Activated naive CD8-positive, alpha-beta T cell treated with anti-CD3 and anti-CD28 coated beads, Interleukin-2, amount 50 U/mL, for 24 hours (primary cell): Measurements from ENCODE around the gene KCNJ6.

Source experiments
- ATAC-seq: fragments of 150-1000 bp; cut with Tn5 transposase; one replicate; pipeline ENCODE4 v1.10.0; 2021
- DNase-seq: peaks from one replicate; pipeline ENCODE4 v3.0.0; 2021
- H3K27ac Mint-ChIP-seq: one replicate; pipeline ENCODE4 v1.8.0; 2021; ENCODE audit warnings: mild to moderate bottlenecking, mixed read lengths
- H3K27me3 Mint-ChIP-seq: one replicate; pipeline ENCODE4 v1.8.0; 2021; ENCODE audit warnings: mixed read lengths
- H3K36me3 Mint-ChIP-seq: one replicate; pipeline ENCODE4 v1.8.0; 2021; ENCODE audit warnings: low read depth, mixed read lengths
- H3K4me1 Mint-ChIP-seq: one replicate; pipeline ENCODE4 v1.8.0; 2021; ENCODE audit warnings: mixed read lengths
- H3K4me3 Mint-ChIP-seq: one replicate; pipeline ENCODE4 v1.8.0; 2021; ENCODE audit warnings: mild to moderate bottlenecking, moderate library complexity, mixed read lengths
- H3K9me3 Mint-ChIP-seq: one replicate; pipeline ENCODE4 v1.8.0; 2021; ENCODE audit warnings: mixed read lengths

The KCNJ6 gene

DNA sequence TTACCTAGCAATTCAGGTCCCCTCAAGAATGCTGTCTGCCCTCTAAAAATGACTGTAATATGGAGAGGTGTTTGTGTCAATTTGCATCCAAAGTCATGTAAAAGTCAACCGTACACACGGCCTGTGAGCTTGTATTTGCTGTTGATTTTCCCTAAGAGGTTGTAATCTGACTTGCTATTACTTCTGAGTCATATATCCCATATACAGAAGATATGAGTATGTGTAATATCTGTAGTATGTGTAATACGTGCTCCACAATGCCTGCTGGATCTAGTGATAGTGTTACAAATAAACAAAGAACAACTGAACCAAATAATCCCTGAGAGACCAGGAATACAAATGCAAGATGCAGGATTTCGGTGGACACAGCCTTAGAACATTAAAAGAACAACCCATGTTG lies 1.4 kb upstream of the KCNJ6 start:
- no peaks in the 10 kb centered on the region for H3K36me3 Mint-ChIP-seq
- DNase-seq: no peak
- no peak overlapping the region for H3K27ac Mint-ChIP-seq
- no peaks in the 10 kb centered on the region for H3K4me1 Mint-ChIP-seq
- peaks cover 57% of the 10 kb centered on the region for H3K27me3 Mint-ChIP-seq
- no peak for ATAC-seq
- no peak overlapping the region for H3K4me3 Mint-ChIP-seq
- no peaks in the 10 kb centered on the region for H3K9me3 Mint-ChIP-seq

DNA sequence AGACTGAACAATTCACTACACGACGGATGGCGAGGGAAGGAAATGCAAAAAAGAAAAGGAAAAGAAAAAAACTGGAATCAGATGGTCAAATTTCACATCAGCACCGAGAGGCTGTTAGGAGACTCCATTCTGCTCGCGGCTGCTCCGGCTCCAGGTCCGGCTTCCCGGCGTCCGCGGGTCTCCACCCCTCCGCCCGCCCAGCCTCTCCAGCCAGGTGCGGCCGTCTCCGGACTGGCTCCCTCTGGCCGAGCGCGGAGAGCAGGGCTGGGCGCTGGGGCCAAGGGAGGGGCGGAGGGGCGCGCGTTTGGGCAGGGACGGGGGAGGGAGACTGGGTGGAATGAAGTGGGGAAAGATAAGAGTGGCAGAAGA lies 332 bp downstream of the KCNJ6 start:
- ATAC-seq: no peak
- H3K4me1 Mint-ChIP-seq: no peaks in the 10 kb centered on the region
- H3K27me3 Mint-ChIP-seq: peaks cover 56% of the 10 kb centered on the region
- H3K36me3 Mint-ChIP-seq: no peaks in the 10 kb centered on the region
- no peaks in the 10 kb centered on the region for H3K9me3 Mint-ChIP-seq
- no peak overlapping the region for H3K27ac Mint-ChIP-seq
- DNase-seq: no peak
- no peak overlapping the region for H3K4me3 Mint-ChIP-seq

DNA sequence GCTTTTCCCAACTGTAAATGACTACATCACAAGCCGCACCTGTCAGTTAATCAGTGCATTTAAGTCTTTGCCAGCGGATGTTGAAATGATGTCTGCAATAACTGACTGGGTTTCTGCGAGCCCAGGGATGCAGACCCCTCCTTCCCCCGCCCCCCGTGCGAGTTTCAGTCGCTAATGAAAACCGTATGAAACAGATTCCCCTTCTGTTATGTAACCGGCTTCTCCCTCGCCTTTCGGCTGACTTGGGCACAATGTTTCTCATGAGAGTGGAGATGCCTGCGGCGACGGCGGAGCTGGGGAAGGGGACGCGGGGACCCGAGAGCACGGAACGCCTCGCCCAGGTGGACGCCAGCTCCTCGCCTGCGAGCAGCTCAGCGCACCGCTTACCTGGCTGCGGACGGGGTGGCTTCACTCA lies 753 bp downstream of the KCNJ6 start:
- Mint-ChIP-seq H3K4me1 (no peaks in the 10 kb centered on the region), H3K27ac (no peak overlapping the region), H3K4me3 (no peak overlapping the region), H3K27me3 (peaks cover 59% of the 10 kb centered on the region), H3K9me3 (no peaks in the 10 kb centered on the region), H3K36me3 (no peaks in the 10 kb centered on the region)
- DNase-seq (no peak), ATAC-seq (no peak)

DNA sequence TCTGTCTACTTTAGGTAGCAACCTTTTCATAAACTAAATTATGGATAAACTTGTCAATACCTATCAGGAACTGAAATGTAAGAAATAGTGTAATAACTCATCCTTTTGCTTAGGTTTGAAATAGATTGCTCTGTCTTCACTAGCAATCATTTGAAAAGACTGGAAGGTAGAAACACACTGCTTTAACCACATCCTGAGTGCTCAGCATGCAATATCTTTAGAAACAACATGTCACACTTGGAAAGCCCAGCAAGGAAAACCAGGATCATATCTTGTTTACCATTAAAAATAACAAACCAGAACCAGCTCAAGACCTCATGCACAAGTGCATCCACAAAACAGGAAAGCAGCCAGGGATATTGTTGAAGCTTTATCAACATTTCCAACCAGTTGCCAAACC lies 3.6 kb downstream of the KCNJ6 start:
- Mint-ChIP-seq H3K4me3 (no peak overlapping the region), H3K27me3 (peaks cover 44% of the 10 kb centered on the region), H3K27ac (no peak overlapping the region), H3K4me1 (no peaks in the 10 kb centered on the region), H3K9me3 (no peaks in the 10 kb centered on the region), H3K36me3 (no peaks in the 10 kb centered on the region)
- DNase-seq (no peak), ATAC-seq (no peak)

DNA sequence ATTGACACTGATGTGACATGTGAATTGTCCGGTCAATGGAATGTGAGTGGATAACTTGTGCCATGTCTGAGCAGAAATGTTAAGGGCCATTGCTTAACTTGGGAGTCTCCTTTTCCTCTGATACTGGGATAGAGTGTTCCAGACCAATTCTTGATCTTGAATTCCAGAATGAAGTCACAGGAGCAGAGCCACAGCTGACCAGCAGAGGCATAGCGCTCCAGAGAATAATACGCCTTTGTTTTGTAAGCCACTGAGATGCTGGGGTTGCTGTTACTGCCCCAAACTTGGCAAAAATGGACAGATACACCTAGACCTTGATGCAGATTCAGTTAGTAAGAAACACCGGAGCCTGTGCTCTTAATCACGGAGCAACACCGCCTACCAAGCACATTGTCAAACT lies 6.3 kb downstream of the KCNJ6 start:
- no peaks in the 10 kb centered on the region for H3K9me3 Mint-ChIP-seq
- H3K4me3 Mint-ChIP-seq: no peak overlapping the region
- no peaks in the 10 kb centered on the region for H3K4me1 Mint-ChIP-seq
- ATAC-seq: no peak
- no peaks in the 10 kb centered on the region for H3K36me3 Mint-ChIP-seq
- DNase-seq: no peak
- H3K27me3 Mint-ChIP-seq: peaks cover 31% of the 10 kb centered on the region
- H3K27ac Mint-ChIP-seq: no peak overlapping the region

DNA sequence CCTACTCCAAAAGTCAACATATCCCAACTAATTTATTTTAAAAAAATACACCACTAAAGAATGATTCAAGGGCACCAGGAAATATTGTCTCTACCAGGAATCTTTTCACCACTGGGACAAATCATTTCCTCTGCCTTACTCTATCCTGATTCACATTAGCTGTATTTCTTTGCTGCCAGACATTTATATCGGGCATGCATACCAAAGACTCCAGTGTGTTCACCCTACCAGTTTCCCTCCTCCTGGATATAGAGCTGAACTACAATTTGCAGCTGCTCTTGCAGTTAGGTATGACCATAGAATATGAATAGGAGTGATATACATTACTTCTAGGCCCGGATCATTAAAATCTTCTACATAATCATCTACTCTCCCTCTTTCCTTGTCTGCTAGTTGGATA lies 7.6 kb downstream of the KCNJ6 start:
- H3K9me3 Mint-ChIP-seq: no peaks in the 10 kb centered on the region
- no peak overlapping the region for H3K4me3 Mint-ChIP-seq
- peaks cover 23% of the 10 kb centered on the region for H3K27me3 Mint-ChIP-seq
- DNase-seq (no peak), ATAC-seq (no peak)
- H3K36me3 Mint-ChIP-seq: no peaks in the 10 kb centered on the region
- no peak overlapping the region for H3K27ac Mint-ChIP-seq
- H3K4me1 Mint-ChIP-seq: no peaks in the 10 kb centered on the region

DNA sequence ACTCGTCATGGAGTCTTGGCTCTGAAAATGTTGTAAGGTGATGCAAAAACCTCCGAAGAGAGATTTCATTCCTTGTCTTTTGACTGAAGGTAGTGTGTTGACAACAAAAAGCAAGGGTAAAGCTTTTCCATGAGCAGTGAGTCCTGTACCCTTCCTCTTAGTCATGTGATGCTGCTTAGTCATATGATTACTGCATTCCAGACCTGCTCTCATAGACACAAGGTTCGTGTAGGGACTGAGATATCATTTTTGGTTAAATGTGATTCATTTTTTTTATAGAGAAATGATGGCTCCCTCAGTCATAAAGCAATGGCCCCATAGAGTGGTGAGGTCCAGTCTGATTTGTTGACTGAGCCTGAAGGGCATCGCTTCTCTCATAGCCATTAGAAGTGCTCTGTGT lies 9.2 kb downstream of the KCNJ6 start:
- H3K27ac Mint-ChIP-seq: no peak overlapping the region
- no peak overlapping the region for H3K4me3 Mint-ChIP-seq
- no peaks in the 10 kb centered on the region for H3K4me1 Mint-ChIP-seq
- DNase-seq: no peak
- H3K27me3 Mint-ChIP-seq: peaks cover 11% of the 10 kb centered on the region
- H3K9me3 Mint-ChIP-seq: no peaks in the 10 kb centered on the region
- no peak for ATAC-seq
- H3K36me3 Mint-ChIP-seq: no peaks in the 10 kb centered on the region

DNA sequence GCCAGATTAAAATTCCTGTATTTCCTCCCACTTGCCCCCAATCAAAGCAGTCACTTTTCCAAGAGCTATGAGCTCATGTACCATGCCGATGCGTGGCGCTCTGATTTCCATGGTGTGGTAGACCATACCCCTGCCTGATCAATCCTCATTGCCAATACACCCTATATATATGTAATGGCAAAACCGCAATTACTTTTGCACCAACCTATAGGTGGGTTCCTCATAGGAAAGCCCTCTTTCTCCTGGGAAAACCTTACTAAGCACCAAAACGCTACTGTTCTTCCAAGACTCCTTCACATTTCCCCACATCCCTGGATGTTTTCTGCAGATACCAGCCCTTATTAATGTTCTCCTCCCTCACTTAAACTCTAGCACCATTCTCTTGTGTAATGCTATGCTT lies 11.0 kb downstream of the KCNJ6 start:
- H3K9me3 Mint-ChIP-seq: no peaks in the 10 kb centered on the region
- no peak overlapping the region for H3K27ac Mint-ChIP-seq
- H3K36me3 Mint-ChIP-seq: no peaks in the 10 kb centered on the region
- no peaks in the 10 kb centered on the region for H3K4me1 Mint-ChIP-seq
- H3K4me3 Mint-ChIP-seq: no peak overlapping the region
- H3K27me3 Mint-ChIP-seq: peaks cover 6% of the 10 kb centered on the region
- ATAC-seq (no peak), DNase-seq (no peak)

DNA sequence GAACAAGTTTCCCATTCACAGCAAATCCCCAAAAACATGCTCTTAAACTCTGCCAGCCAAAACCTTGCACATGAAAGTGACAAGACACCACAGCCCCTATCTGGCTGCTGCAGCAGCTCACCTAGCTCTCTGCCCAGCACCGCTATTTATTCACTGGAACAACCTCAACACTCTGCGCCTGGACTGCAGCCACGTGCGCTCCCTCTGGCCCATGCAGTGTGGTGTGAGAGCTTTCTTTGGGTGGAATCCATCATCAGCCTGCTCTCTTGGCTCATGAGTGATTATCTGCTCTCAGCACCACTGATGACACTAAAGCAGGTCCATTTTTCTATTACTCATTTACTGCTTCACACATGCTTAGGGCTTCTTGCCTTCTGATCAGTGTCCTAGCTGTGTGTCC lies 11.4 kb downstream of the KCNJ6 start:
- no peaks in the 10 kb centered on the region for H3K4me1 Mint-ChIP-seq
- peaks cover 6% of the 10 kb centered on the region for H3K27me3 Mint-ChIP-seq
- no peak overlapping the region for H3K4me3 Mint-ChIP-seq
- no peaks in the 10 kb centered on the region for H3K36me3 Mint-ChIP-seq
- DNase-seq (no peak), ATAC-seq (no peak)
- no peak overlapping the region for H3K27ac Mint-ChIP-seq
- no peaks in the 10 kb centered on the region for H3K9me3 Mint-ChIP-seq

DNA sequence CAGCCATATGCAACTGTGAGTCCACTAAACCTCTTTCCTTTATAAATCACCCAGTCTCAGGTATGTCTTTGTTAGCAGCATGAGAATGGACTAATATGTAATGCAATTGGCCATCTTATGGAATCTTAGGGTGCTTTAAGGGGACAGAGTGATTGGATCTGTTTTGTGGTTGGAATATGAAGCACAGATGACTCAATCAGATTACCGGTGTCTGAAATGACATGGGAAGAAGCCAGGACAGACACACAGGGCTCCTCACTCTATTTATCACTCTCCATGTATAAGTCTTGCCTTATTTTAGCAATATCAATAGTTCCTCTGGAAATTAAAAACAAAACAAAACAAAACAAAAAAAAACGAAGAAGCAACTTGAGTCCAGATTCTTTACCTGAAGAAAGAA lies 12.9 kb downstream of the KCNJ6 start:
- peaks cover 6% of the 10 kb centered on the region for H3K27me3 Mint-ChIP-seq
- ATAC-seq (no peak), DNase-seq (no peak)
- no peak overlapping the region for H3K4me3 Mint-ChIP-seq
- H3K36me3 Mint-ChIP-seq: no peaks in the 10 kb centered on the region
- H3K4me1 Mint-ChIP-seq: no peaks in the 10 kb centered on the region
- no peak overlapping the region for H3K27ac Mint-ChIP-seq
- H3K9me3 Mint-ChIP-seq: no peaks in the 10 kb centered on the region

DNA sequence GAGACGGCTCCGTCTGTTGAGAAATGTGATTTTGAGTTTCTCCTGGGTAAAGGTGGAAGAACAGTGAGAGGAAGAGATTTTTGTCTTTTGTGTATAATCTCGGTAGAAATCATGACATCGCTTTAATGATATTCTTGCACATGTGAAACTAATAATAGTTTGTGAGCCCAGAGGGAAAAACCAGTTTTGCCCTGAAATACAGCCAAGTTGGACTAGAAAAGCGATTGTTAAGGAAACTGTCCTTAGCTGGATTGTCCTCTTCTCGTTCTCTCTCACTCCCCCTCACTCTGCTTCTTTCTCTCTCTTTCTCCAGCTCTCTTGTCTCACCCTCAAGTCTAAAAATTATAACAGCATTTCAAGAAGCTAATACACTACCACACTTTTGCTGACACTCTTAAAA lies 17.1 kb downstream of the KCNJ6 start:
- Mint-ChIP-seq H3K27me3 (peaks cover 5% of the 10 kb centered on the region), H3K9me3 (no peaks in the 10 kb centered on the region), H3K4me1 (no peaks in the 10 kb centered on the region), H3K36me3 (no peaks in the 10 kb centered on the region), H3K4me3 (no peak overlapping the region), H3K27ac (no peak overlapping the region)
- no peak for ATAC-seq
- no peak for DNase-seq

DNA sequence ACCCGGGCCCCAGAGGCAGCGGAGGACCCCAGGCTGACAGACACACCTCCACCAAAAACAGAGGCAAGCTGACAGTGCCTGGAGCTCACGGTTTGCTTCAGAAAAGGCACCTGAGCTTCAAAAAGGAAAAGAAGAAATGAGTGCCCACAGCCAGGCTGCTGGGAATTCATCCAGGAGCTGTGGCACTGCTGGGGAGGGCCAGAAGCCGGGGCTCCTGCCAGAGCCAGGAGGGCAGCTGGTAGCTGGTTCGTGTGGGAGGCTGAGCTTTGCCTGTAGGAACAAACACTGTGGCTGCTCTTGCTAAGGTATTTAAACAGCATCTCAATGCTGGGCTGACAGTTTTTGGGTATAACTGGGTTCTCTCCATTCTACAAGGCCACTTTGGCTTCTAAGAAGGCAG lies 19.5 kb downstream of the KCNJ6 start:
- H3K4me1 Mint-ChIP-seq: no peaks in the 10 kb centered on the region
- no peak for DNase-seq
- no peak overlapping the region for H3K4me3 Mint-ChIP-seq
- no peaks in the 10 kb centered on the region for H3K36me3 Mint-ChIP-seq
- no peaks in the 10 kb centered on the region for H3K9me3 Mint-ChIP-seq
- ATAC-seq: no peak
- peaks cover 5% of the 10 kb centered on the region for H3K27me3 Mint-ChIP-seq
- H3K27ac Mint-ChIP-seq: no peak overlapping the region

DNA sequence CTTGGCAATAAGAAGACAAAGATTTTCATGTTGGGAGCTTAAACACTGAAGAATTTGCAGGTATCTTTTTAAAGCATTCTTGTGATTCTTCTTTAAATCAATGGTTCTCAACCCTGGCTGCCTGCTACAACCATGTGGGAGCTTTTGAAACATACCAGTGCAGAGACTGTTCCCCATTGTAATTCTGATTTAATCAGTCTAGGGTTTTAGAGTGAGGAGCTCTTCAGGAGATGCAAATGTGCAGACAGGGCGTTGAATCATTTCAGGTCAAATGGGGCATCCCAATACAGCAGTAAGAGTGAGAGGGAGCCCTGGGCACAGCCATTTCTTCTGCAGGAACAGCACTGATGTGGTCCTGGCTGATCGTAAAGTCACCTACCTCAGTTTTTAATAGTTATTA lies 24.3 kb downstream of the KCNJ6 start:
- DNase-seq (no peak), ATAC-seq (no peak)
- no peaks in the 10 kb centered on the region for H3K4me1 Mint-ChIP-seq
- peaks cover 7% of the 10 kb centered on the region for H3K27me3 Mint-ChIP-seq
- H3K27ac Mint-ChIP-seq: no peak overlapping the region
- no peaks in the 10 kb centered on the region for H3K36me3 Mint-ChIP-seq
- no peak overlapping the region for H3K4me3 Mint-ChIP-seq
- H3K9me3 Mint-ChIP-seq: no peaks in the 10 kb centered on the region

DNA sequence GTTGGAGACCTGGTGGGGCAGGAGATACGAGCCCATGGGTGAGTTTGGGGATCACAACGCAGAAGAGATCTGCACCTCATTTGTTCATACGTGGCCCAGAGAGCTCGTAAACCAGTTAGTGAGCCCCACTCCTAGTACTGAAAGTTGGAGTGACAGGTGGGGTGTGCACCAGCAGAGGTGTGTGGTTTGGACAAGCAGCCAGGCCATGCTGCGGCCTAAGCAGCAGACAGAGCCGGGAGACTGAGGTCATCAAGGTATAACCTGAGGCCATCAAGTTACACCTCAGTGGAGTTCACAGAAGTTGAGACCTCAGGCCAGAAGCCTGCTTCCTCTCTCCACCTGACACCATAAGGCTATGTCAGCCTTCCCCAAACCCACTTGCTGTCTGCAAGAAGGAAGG lies 27.6 kb downstream of the KCNJ6 start:
- H3K27ac Mint-ChIP-seq: no peak overlapping the region
- no peaks in the 10 kb centered on the region for H3K36me3 Mint-ChIP-seq
- ATAC-seq: no peak
- H3K4me1 Mint-ChIP-seq: no peaks in the 10 kb centered on the region
- H3K27me3 Mint-ChIP-seq: peaks cover 7% of the 10 kb centered on the region
- no peak overlapping the region for H3K4me3 Mint-ChIP-seq
- DNase-seq: no peak
- H3K9me3 Mint-ChIP-seq: no peaks in the 10 kb centered on the region

DNA sequence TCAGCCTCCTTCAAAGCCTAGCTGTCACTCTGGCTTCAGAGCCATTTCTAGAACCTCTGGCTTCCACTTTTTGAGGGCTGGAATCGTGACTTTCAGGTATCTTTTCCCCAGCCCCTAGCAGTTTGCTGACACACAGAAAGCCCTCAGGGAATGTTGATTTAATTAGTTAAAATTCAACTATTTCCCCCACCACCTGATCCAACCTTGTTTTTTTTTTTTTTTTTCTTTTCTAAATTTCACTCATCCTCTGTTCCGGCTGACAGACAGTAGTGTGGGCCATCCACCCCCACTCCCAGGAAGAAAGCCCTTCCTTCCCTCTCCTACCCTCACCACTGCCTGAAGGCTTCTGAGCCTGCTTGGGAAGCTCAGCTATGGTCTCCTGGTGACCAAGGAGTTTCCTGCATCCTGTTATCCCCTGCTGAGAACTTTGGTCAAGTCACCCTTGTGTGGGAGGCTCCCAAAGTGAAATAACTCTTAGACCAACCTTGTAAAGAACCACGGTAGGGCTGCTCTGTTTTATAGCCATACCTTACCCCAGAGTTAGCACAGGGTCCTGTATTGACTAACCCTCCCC lies 29.4 kb downstream of the KCNJ6 start:
- Mint-ChIP-seq H3K9me3 (no peaks in the 10 kb centered on the region), H3K4me1 (no peaks in the 10 kb centered on the region), H3K27ac (no peak overlapping the region), H3K4me3 (no peak overlapping the region), H3K36me3 (no peaks in the 10 kb centered on the region), H3K27me3 (peaks cover 7% of the 10 kb centered on the region)
- DNase-seq (no peak), ATAC-seq (no peak)

DNA sequence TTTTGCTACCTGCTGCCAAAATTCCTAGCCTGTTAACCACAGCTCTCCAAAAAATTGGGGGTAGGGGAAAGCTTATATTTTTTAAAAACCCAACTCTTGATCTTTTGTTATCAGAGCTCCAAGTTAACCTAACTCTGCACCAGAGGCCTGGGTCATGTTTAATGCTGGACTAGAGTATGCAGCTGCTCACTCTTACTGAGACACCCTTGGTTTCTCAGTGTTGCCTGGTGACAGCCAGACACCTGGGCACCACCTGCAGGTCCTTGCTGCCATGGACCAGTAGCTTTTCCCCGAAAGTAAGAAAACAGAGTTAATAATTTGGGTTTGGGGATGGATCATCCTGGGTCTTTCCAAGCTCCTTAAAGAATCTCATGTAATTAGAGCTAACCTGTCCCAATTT lies 30.1 kb downstream of the KCNJ6 start:
- Mint-ChIP-seq H3K36me3 (no peaks in the 10 kb centered on the region), H3K27ac (no peak overlapping the region), H3K4me1 (no peaks in the 10 kb centered on the region), H3K27me3 (peaks cover 7% of the 10 kb centered on the region), H3K4me3 (no peak overlapping the region), H3K9me3 (no peaks in the 10 kb centered on the region)
- DNase-seq (no peak), ATAC-seq (no peak)
